ENCODE data around the gene SLC7A9.

GRCh38 chr19:32862173-32862572, 7.4 kb downstream of the SLC7A9 start:
- TF ChIP-seq CTCF (IDR thresholded peaks at IDR 0.05; ENCODE audit: poor library complexity, severe bottlenecking) (no peak), POLR2AphosphoS5 (IDR thresholded peaks at IDR 0.05) (no peak), RAD21 (conservative IDR thresholded peaks at IDR 0.05) (no peak), EZH2 (IDR thresholded peaks at IDR 0.05; ENCODE audit: borderline replicate concordance, insufficient read depth, low read length, poor library complexity, severe bottlenecking) (no peak), EP300 (conservative IDR thresholded peaks at IDR 0.05; ENCODE audit: poor library complexity, severe bottlenecking) (no peak)

Measured in neural cell (in vitro differentiated cells).